HG02588 (cell line): ENCODE results near the gene TSHZ2.
"Not testable (repeated sequence)": the region's sequence is repeated elsewhere in the genome, so short reads cannot be mapped to it uniquely, and the experiment has no call there.

Experiments used
- ATAC-seq: cut with Tn5 transposase; IDR thresholded peaks from one replicate; pipeline ENCODE4 v1.9.1; 2021; ENCODE audit warnings: mild to moderate bottlenecking, moderate library complexity; ENCODE audit not compliant: unreplicated experiment

TSHZ2 gene

DNA sequence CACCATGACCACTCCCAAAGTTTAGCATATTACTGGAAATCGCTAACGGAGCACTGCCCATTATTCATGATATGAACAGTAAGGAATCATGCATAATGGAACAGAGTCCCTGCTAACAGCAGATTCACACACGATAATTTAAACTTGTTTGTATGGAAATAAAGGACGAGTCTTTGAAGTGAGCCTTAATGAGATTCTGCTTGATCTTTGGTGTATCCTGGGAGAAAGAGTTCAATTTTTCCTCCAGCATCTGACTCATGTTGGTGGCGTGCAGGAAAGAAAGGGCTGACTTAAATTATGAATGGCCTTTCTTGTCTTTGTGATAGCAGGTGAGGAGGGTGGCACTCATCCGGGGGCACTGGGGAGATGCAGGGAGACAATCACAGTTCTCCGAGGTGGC is 426.9 kb downstream of the TSHZ2 start:
- ATAC-seq: no peak

- no peak for ATAC-seq
These were observed 427.6 kb downstream of the TSHZ2 start for GRCh38 chr20:53399592-53400335.

GRCh38 chr20:53402233-53403005 is 430.3 kb downstream of the TSHZ2 start:
- no peak for ATAC-seq

- no peak for ATAC-seq
These were observed 430.9 kb downstream of the TSHZ2 start for GRCh38 chr20:53403029-53403428.

- no peak for ATAC-seq
These were observed 433.0 kb downstream of the TSHZ2 start for GRCh38 chr20:53405139-53405538.

GRCh38 chr20:53406580-53406979 is 434.4 kb downstream of the TSHZ2 start:
- ATAC-seq: no peak

- no peak for ATAC-seq
These were observed 436.7 kb downstream of the TSHZ2 start for GRCh38 chr20:53408691-53409446.

DNA sequence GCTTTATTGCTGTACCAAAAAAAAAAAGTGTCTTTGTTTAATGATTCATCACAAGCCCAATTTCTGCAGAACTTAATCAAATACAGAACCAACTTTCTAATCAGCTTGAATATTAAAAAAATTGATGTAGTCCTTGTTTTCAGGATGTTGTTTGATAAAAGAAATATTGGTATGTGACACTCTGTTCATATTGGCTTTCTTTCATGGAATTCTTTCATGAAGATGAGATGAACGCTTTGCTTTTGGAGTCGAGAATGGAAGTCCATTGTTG is 437.2 kb downstream of the TSHZ2 start:
- ATAC-seq: no peak

DNA sequence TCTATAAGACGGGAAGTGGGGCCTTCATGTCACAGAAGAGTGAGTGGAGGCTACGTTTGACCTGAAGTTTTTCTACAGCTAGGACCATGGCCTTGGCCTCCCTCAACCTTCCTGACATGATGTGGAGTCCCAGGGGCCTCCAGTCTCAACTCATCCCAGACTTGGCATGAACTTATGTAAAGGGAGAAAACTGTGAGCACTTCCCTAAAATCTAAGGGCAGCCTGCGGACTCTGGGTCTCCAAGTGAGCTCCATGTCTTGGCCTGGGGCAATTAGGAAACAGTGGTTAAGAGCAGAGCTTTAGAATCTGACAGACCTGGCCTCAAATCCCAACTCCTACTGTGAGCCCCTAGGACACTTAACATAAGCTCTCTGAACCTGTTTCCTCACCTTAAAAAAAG is 439.0 kb downstream of the TSHZ2 start:
- no peak for ATAC-seq

GRCh38 chr20:53411891-53412290 is 439.7 kb downstream of the TSHZ2 start:
- ATAC-seq: no peak

DNA sequence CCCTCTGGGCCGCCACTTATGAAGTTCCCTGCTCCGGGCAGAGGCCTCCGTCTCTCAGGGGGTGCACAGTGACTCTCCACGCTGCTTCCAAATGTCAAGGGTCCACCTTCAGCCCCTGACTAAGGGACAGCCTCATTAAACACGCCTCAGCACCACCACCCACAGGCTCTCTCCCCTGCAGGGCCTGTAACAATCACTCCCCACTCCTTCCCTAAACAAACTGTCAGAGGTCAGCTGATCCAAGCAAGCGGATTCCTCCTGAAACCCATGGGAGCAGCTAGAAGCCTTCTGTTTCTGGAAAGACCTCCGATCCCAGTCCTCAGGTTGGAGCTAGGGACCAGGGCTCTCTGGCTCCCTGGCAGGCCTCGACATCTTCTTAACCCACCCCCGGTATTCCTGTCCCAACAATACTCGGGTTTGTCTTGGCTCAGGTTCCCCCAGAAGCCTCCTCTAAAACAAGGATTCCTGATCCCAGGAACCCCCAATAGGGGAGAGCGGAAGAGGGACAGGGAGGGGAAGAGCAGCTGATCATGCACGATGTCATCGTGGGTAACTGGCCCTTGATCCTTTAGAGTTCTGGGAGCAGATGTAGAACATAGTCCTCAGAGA is 440.5 kb downstream of the TSHZ2 start:
- no peak for ATAC-seq

- peak; percentile 64 for ATAC-seq
These were observed 441.1 kb downstream of the TSHZ2 start for GRCh38 chr20:53413186-53413631.

GRCh38 chr20:53413845-53414244 is 441.7 kb downstream of the TSHZ2 start:
- ATAC-seq: not testable (repeated sequence)

DNA sequence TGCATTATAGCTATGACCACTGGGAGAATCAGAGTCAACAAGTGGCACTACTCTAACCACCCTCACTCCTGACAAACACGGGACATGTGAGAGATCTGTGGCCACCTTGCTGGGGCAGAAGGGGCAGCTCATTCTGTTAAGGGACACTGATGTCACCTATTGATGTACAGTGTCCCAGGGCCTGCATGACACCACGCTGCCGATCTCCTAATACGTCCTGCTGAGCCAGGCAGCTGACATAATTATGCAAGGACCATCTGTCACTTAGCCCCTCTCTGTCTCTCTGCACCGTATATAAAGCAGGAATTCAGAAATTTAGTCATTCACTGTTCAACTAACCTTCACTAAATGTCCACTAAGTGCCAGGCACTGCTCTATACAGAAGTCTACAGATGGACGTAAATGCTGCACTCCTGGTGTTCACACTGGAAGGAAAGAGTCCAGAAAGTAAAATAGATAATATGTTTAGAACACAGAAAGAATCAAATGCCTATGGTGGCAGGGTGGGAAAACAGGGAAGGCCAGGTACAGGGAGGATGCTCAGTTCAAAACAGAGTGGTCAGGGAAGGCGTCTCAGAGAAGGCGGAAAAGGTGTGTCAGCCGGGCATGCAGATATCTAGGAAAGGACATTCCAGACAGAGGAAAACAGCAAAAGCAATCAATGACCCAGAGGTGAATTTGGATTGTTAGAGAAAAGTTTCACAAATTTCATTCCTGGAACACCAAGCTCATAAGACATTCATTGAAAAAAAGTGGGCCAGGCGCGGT is 447.7 kb downstream of the TSHZ2 start:
- ATAC-seq: no peak

- ATAC-seq: no peak
These were observed 449.2 kb downstream of the TSHZ2 start for GRCh38 chr20:53421343-53421742.

DNA sequence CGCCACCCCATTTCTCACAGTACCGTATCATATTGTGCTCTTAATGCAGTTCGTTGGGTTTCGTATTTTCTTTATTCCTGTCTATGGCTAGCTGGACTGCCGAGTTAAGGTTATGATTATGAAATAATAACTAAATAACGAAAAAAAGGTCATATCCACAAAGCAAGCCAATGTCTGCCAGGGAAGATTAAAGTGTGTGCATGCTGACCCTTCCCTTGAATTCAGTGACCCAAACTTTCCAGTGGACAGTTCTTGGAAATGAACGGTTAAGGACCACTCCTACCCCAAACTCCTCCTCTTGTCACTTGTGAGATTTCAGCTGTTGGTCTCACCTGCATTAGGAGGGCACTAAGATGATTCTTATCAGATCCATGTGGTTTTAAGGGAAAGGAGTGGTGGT is 449.9 kb downstream of the TSHZ2 start:
- no peak for ATAC-seq

GRCh38 chr20:53423587-53424146 is 451.5 kb downstream of the TSHZ2 start:
- no peak for ATAC-seq

- ATAC-seq: no peak
These were observed 453.3 kb downstream of the TSHZ2 start for GRCh38 chr20:53425481-53425880.

DNA sequence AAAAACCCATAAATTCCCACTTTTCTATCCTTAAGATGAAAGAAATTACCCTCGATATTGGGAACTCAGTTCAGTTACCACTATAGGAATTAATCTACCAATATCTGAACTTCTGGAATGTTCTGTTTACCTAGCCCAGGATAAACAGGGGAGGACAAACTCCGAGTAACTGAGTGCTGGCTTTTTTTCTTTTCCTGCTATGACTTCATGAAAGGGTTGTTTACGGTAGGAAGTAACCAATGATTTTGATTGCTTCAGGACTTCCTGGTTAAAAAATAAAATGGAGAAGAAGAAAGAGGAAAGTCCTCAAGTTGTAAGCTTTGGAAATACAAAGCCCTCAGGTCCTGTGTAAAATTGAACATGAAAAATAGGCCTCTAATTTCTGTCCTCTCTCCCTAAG is 453.8 kb downstream of the TSHZ2 start:
- ATAC-seq: no peak

GRCh38 chr20:53426766-53427312 is 454.7 kb downstream of the TSHZ2 start:
- ATAC-seq: no peak
